Measurements from ENCODE around the gene CDH8. TPM values are rescaled to one million over a fixed set of nuclear protein-coding genes. Genes with fewer than 3 reads are reported as not detected.

The CDH8 gene
- total RNA-seq, 4 donors from 2014 or later, result 0.13 to 0.57 (median 0.24) TPM

- intact Hi-C loops (cut with DNase I; ENCODE audit: low total_unique reads), result no loop called here
- H3K4me3 ChIP-seq (ENCODE audit: low read depth, poor library complexity, severe bottlenecking), result no peak overlapping the region
- TF ChIP-seq CTCF (IDR thresholded peaks at IDR 0.05), result no peak
- no peak for TF ChIP-seq POLR2A (IDR thresholded peaks at IDR 0.05)
- DNase-seq (ENCODE audit: low spot score in 2 of 2), result no peak
Observed at GRCh38 chr16:61872778-61873119, 163.5 kb downstream of the CDH8 start.

- no peak for TF ChIP-seq POLR2A (IDR thresholded peaks at IDR 0.05)
- no peak for TF ChIP-seq CTCF (IDR thresholded peaks at IDR 0.05)
- intact Hi-C loops (cut with DNase I; ENCODE audit: low total_unique reads), result no loop called here
- WGBS, 2 donors, result 85 to 92% methylated on average over 6 of the region's 6 CpGs
- DNase-seq (ENCODE audit: low spot score in 2 of 2), result no peak
- H3K4me3 ChIP-seq (ENCODE audit: low read depth, poor library complexity, severe bottlenecking), result no peak overlapping the region
Observed at GRCh38 chr16:61871837-61872777, 164.1 kb downstream of the CDH8 start.

GRCh38 chr16:61862221-61863155 is 173.8 kb downstream of the CDH8 start:
- WGBS, 2 donors, result 68 to 71% methylated on average over 6 of the region's 6 CpGs
- intact Hi-C loops (cut with DNase I; ENCODE audit: low total_unique reads), result no loop called here
- TF ChIP-seq POLR2A (IDR thresholded peaks at IDR 0.05) (no peak), CTCF (IDR thresholded peaks at IDR 0.05) (no peak)
- no peak overlapping the region for H3K4me3 ChIP-seq (ENCODE audit: low read depth, poor library complexity, severe bottlenecking)
- DNase-seq (ENCODE audit: low spot score in 2 of 2), result no peak

GRCh38 chr16:61858988-61859387 is 177.2 kb downstream of the CDH8 start:
- H3K4me3 ChIP-seq (ENCODE audit: low read depth, poor library complexity, severe bottlenecking), result no peak overlapping the region
- intact Hi-C loops (cut with DNase I; ENCODE audit: low total_unique reads), result no loop called here
- WGBS, 2 donors, result 87 to 93% methylated on average over 1 of the region's 1 CpG
- DNase-seq (ENCODE audit: low spot score in 2 of 2), result no peak
- TF ChIP-seq CTCF (IDR thresholded peaks at IDR 0.05) (no peak), POLR2A (IDR thresholded peaks at IDR 0.05) (no peak)

- intact Hi-C loops (cut with DNase I; ENCODE audit: low total_unique reads), result no loop called here
- WGBS, 2 donors, result 59 to 65% methylated on average over 2 of the region's 2 CpGs
- no peak for TF ChIP-seq POLR2A (IDR thresholded peaks at IDR 0.05)
- no peak for TF ChIP-seq CTCF (IDR thresholded peaks at IDR 0.05)
- DNase-seq (ENCODE audit: low spot score in 2 of 2), result no peak
- H3K4me3 ChIP-seq (ENCODE audit: low read depth, poor library complexity, severe bottlenecking), result no peak overlapping the region
Observed at GRCh38 chr16:61842666-61843065, 193.6 kb downstream of the CDH8 start.
